ENCODE measurements around the gene SLC22A23. TPM values are rescaled to one million over a fixed set of nuclear protein-coding genes. Genes with fewer than 3 reads are reported as not detected.

Gene SLC22A23
- total RNA-seq, 4 donors from 2014 or later = 8.3 to 22.5 (median 12.8) TPM

GRCh38 chr6:3321875-3322274 lies 135.0 kb downstream of the SLC22A23 start:
- ATAC-seq (ENCODE audit: low FRiP score) = no peak
- TF ChIP-seq CTCF (IDR thresholded peaks at IDR 0.05) = no peak
- DNase-seq (ENCODE audit: low spot score) = no peak

- DNase-seq (ENCODE audit: low spot score) = no peak
- ATAC-seq (ENCODE audit: low FRiP score) = no peak
These were observed 135.8 kb downstream of the SLC22A23 start for GRCh38 chr6:3321042-3321441.

GRCh38 chr6:3320238-3320811 lies 136.5 kb downstream of the SLC22A23 start:
- no peak for TF ChIP-seq CTCF (IDR thresholded peaks at IDR 0.05)
- ATAC-seq (ENCODE audit: low FRiP score) = no peak
- DNase-seq (ENCODE audit: low spot score) = no peak

More at GRCh38 chr6:3321042-3321441, 135.8 kb downstream of the SLC22A23 start:
- TF ChIP-seq CTCF (IDR thresholded peaks at IDR 0.05) = no peak

GRCh38 chr6:3319610-3320200 lies 137.1 kb downstream of the SLC22A23 start:
- DNase-seq (ENCODE audit: low spot score) = no peak
- no peak for ATAC-seq (ENCODE audit: low FRiP score)
- no peak for TF ChIP-seq CTCF (IDR thresholded peaks at IDR 0.05)

GRCh38 chr6:3318821-3319540 lies 137.9 kb downstream of the SLC22A23 start:
- no peak for TF ChIP-seq CTCF (IDR thresholded peaks at IDR 0.05)
- DNase-seq (ENCODE audit: low spot score) = no peak
- no peak for ATAC-seq (ENCODE audit: low FRiP score)

GRCh38 chr6:3318226-3318625 lies 138.6 kb downstream of the SLC22A23 start:
- ATAC-seq (ENCODE audit: low FRiP score) (no peak), DNase-seq (ENCODE audit: low spot score) (no peak)
- no peak for TF ChIP-seq CTCF (IDR thresholded peaks at IDR 0.05)

All from omental fat pad (tissue), 4 donors.